ENCODE measurements around the gene GSTCD.
"Not testable (repeated sequence)": the region's sequence is repeated elsewhere in the genome, so short reads cannot be mapped to it uniquely, and the experiment has no call there.

GSTCD gene, protein sequence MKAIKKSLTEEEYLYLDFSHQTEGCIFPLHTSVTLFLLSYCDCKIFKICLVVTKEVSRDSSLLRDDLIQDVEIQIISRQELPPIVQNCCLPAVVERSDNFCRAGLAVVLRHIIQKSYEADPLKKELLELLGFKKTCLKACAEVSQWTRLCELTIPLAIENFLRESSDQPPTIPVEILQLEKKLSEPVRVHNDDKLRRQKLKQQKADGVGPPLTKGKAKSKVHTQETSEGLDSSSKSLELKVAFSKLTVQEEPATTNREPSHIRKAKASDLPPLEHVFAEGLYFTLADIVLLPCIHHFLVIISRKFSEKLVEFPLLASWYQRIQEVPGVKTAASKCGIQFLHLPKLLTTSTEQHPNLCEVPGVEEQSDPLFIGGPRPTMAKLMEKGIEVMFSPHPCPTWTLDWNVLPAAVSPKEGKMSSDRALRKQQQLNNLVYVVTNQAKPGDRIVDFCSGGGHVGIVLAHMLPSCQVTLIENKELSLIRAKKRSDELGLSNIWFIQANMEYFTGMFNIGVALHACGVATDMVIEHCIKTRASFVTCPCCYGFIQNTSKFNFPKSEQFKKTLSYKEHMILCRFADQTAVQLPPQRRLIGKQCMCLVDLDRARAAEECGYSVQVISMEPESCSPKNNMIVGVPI

DNA sequence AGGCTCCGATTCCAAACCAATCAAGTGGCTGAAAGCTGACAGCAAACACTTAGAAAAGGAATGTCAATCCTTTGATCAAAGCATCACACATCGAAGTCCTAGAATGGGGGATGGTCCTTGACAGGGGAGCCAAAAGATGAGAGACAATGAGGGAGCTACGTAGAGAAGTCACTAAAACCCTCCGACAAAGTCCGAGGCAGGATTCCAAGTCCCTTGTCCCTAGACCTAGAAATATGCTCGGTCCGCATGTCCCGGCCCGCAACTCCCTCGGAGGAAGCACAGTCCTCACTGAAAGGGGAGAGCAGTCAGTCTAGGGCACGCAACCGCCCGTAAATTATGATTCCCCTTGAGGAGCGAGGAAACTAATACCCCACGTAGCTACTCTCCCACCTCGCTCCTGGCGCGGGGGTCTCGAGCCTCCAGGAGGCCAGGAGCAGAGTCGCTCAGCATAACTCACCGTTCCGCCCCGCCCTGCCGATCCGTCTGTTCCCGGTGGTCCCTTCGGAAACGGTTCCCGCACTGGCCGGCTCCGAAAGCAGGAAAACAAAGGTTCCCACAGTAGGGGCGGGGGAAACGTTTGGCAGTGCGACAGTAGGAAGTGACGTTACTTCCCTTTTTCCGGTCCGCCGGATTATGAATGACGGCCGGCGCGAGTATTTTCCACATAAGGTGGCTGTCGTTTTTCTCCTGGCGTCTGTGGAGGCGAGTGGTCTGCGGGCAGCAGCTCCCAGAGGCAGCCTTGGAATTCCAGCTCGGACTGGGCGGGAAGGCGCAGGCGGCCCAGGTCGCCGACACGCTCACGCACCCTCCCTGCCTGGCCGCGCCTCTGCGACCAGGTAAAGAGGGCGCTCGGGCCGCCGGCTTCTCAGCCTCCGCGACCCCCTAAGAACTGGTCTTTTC, at the start of gene GSTCD, which contains the start of gene INTS12:
GSTCD (plus strand) TSS at position 604 of the 900 bp plus-strand sequence. CDS start 8,830 bp downstream, outside the sequence.
INTS12 (minus strand) TSS at position 509 of the 900 bp plus-strand sequence. CDS start 8,684 bp downstream, outside the sequence.
- FAIRE-seq: no peak

- no peak for FAIRE-seq
Measured at GRCh38 chr4:105659190-105659589, 49.4 kb upstream of the GSTCD start.

GRCh38 chr4:105661028-105661427, 47.6 kb upstream of the GSTCD start:
- FAIRE-seq: no peak

DNA sequence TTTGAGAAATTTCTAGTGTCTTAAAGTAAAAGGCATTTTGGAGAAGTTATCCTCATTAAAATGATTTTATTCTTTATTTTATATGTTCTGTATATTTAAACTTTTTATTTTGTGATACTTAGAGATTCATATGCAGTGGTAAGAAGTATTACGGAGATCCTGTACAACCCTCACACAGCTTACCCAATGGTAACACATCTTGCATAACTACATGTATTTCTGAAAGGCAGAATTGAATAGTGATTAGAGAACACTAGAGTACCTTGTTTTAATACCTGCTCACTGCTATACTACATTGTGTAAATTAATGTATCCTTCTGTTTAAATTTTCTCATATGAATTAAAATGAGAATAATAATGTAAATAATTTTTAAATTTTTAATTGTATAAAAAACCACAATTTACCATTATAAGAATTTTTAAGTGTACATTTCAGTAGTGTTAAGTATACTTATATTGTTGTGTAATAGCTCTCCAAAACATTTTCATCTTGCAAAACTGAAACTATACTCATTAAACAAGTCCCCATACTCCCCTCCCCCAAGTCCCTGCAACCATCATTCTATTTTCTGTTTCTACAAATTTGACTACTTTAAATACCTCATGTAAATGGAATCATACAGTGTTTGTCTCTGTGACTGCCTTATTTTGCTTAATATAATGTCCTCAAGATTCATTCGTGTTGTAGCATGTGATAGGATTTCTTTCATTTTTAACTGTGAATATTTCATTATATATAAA, 45.5 kb upstream of the GSTCD start:
- FAIRE-seq: no peak

GRCh38 chr4:105666693-105667092, 41.9 kb upstream of the GSTCD start:
- no peak for FAIRE-seq

- FAIRE-seq: no peak
Measured at GRCh38 chr4:105670684-105671083, 37.9 kb upstream of the GSTCD start.

GRCh38 chr4:105671301-105671700, 37.3 kb upstream of the GSTCD start:
- FAIRE-seq: no peak

GRCh38 chr4:105674011-105674410, 34.6 kb upstream of the GSTCD start:
- no peak for FAIRE-seq

GRCh38 chr4:105677709-105678108, 30.9 kb upstream of the GSTCD start:
- FAIRE-seq: no peak

- no peak for FAIRE-seq
Measured at GRCh38 chr4:105679186-105679585, 29.4 kb upstream of the GSTCD start.

DNA sequence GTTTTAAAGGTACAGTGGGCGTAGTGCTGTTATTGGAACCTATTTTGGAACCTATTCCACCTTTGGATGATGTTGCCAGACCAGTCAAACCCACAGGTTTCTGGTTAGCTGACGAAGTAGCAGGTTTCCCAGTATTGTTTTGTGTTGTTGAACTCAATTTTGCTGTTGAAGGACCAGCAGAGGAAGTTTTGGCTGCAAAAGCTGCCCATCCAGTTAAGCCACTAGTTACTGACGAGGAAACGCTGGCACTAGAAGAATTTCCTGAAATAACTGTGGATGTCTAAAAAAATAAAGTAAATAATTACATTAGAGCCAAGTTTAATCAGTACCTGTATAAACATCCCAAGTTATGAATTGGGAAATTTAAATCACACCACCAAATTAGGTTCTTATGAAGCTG, 25.5 kb upstream of the GSTCD start:
- no peak for FAIRE-seq

- peak; percentile 35 for FAIRE-seq
Measured at GRCh38 chr4:105686571-105686970, 22.0 kb upstream of the GSTCD start.

DNA sequence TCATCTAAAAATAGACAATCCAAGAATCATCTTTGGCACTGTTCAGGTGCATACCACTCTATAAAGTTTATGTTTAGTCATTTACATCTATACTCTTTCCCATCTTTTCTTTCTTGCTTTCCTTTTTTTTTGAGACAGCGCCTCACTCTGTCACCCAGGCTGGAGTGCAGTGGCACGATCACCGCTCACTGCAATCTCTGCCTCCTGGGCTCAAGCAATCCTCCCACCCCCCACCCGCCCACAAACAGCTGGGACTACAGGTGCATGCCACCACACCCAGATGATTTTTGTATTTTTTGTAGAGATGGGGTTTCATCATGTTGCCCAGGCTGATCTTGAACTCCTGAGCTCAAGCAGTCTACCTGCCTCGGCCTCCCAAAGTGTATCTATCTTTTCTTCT, 13.8 kb upstream of the GSTCD start:
- FAIRE-seq: not testable (repeated sequence)

GRCh38 chr4:105695832-105696231, 12.8 kb upstream of the GSTCD start:
- not testable (repeated sequence) for FAIRE-seq

DNA sequence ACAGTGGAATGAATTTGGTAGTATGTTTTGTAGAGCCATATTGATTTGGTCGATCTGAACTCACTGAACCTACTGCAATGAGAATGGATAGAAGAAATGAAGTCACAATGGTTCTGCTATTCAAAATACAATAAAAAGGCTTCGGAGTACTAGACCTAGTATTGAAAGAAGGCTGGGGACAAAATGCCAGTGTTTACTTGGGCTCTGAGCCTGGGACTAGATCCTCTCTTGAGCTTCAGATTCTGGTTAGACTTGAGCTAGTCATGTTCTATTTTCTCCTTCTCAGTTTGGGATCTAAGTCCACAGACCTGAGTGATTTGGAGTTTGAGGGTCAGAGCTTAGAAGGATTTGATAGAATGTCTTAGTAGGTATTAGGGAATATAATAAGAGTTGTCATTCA, 10.0 kb upstream of the GSTCD start:
- no peak for FAIRE-seq

GRCh38 chr4:105707782-105708180, 803 bp upstream of the GSTCD start:
- no peak for FAIRE-seq

DNA sequence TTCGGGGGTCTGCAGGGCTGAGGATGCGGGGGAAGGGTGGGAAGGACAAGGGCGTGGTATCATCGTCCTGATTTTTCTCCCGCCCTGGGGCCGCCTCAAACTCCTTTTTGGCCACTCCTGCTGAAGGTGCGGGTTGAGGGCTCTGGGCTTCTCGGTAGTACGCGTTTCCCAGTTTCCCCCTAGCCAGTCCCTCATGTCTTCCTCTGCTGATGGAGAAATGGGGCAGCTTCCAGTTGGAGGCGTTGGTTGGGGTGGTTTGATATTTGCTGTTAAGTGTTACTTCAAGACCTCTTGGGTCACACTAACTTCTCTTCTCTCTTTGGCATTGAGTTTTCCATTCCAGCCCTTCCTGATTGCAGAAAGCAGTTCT, 482 bp downstream of the GSTCD start:
- FAIRE-seq: no peak

DNA sequence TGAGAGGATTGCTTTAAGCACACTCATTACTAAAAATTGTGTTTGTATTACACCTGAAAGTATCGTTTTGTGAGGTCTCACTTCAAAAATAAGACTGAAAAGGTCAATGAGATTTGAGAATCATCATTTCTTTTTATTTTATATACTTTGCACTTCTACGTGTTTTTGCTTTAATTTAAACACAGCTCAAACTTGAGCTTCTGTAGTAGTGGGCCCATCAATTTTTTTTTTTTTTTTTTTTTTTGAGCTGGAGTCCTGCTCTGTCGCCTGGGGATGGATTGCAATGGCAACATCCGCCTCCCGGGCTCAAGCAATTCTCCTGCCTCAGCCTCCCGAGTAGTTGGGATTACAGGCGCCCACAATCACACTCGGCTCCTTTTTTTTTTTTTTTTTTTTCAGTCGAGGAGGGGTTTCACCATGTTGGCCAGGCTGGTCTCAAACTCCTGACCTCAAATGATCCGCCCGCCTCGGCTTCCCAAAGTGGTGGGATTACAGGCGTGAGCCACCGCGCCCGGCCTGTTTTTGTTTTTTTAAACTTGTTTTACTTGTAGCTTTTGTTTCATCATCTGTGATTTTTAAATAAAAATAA, 1.5 kb downstream of the GSTCD start:
- no peak for FAIRE-seq

DNA sequence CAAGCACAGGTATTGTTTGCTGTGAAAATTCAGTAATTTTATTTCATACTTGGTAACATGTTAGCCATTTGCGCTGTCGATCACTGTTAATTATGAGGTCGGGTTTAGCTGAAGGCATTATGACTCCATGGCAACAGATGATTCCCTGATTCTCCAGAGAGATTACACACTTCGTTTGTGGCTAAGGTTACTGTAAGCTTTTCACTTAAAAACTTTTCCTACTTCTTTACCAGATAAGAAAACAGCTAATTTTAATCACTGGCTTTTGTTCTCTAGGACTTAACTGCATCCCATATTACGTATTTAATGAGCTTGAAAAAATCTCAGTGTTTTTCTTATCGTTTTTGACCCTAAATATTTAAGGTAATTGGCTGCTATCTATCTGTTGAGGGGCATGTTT, 2.1 kb downstream of the GSTCD start:
- no peak for FAIRE-seq

- no peak for FAIRE-seq
Measured at GRCh38 chr4:105712766-105713165, 4.2 kb downstream of the GSTCD start.

GRCh38 chr4:105714071-105714521, 5.5 kb downstream of the GSTCD start:
- no peak for FAIRE-seq

GRCh38 chr4:105714932-105715331, 6.3 kb downstream of the GSTCD start:
- FAIRE-seq: no peak

Data from A204.1 (cell line).